HG03135 (cell line): ENCODE results near the gene TASP1.
"Not testable (repeated sequence)": the region's sequence is repeated elsewhere in the genome, so short reads cannot be mapped to it uniquely, and the experiment has no call there.

Experiments
- ATAC-seq: cut with Tn5 transposase; IDR thresholded peaks from one replicate; pipeline ENCODE4 v1.9.1; 2021; ENCODE audit warnings: mild to moderate bottlenecking, moderate library complexity; ENCODE audit not compliant: unreplicated experiment

TASP1 gene

DNA sequence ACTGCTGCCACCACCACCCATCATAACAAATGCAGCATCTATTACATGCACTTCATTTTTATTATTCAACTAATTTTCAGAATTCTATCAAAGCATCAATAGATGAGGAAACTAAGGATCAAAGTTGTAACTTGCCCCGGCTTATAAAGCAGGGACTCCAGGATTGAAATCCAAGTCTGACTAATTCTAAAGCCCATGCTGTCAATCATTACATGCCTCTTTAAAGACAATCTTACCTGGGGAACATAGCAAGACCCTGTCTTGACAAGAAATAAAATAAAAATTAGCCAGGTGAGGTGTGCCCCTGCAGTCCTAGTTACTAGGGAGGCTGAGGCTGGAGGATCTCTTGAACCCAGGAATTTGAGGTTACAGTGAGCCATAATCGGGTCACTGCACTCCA lies 235.3 kb downstream of the TASP1 start:
- ATAC-seq: no peak

GRCh38 chr20:13402986-13403385 lies 235.7 kb downstream of the TASP1 start:
- no peak for ATAC-seq

GRCh38 chr20:13402171-13402760 lies 236.5 kb downstream of the TASP1 start:
- ATAC-seq: no peak

GRCh38 chr20:13401596-13401995 lies 237.1 kb downstream of the TASP1 start:
- no peak for ATAC-seq

DNA sequence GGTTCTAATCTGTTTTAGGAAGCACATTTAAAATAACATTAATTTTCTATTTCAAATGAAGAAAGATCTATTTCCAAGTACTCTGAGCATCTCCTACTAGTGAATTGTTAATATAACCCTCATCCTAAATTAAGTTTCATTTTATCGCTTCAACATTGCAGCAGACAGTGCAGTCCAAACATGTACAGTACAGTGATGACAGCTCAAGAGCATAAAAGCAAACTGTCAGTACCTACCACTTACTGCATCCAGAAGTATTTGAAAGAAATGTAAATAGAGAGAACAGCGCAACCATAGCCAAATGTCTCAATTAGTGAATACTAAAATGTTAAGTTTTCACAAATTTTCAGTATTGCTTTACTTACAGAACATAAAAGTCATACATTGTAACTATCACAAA lies 238.3 kb downstream of the TASP1 start:
- no peak for ATAC-seq

DNA sequence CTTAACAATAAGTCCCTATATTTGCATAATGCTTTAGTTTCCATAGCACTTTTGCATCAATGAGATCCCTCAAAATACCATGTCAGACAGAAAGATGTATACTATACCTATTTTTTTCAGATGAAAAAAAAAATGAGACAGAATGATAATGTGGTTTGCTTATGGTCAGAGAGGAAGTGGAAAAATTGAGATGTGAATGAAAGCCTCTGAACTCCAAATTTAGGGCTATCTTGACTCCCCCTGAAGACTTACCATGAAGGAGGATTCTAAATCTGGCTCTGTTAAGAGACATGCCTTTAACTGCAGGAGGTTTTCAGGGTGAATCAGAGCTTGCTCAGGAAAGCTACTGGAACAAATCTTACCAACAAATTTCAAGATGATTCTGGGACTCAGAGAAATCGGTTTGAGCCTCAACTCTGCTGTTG lies 241.4 kb downstream of the TASP1 start:
- ATAC-seq: no peak

GRCh38 chr20:13396826-13397225 lies 241.9 kb downstream of the TASP1 start:
- no peak for ATAC-seq

- no peak for ATAC-seq
Measured at GRCh38 chr20:13396022-13396421, 242.7 kb downstream of the TASP1 start.

GRCh38 chr20:13395232-13395631 lies 243.5 kb downstream of the TASP1 start:
- ATAC-seq: no peak

- no peak for ATAC-seq
Measured at GRCh38 chr20:13392391-13392790, 246.3 kb downstream of the TASP1 start.

DNA sequence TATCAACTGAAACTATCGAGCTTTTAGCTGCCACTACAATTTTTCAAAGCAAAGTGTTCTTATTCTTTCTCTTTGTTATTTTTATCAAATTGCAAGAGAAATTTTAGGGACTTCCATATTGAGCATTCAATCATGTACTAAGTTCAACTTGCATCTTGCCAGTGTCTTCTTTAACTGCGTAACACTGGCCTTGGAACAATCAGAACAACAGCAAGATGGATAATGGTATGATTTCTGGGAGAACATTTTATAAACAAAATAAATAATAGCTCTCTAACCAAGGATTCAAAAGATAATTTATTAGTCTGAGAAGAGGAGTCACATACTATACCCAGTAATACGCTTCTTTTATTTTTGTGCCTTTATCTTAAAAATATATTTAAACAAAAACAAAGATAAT lies 249.6 kb downstream of the TASP1 start:
- no peak for ATAC-seq

GRCh38 chr20:13384132-13384531 lies 254.6 kb downstream of the TASP1 start:
- ATAC-seq: no peak

DNA sequence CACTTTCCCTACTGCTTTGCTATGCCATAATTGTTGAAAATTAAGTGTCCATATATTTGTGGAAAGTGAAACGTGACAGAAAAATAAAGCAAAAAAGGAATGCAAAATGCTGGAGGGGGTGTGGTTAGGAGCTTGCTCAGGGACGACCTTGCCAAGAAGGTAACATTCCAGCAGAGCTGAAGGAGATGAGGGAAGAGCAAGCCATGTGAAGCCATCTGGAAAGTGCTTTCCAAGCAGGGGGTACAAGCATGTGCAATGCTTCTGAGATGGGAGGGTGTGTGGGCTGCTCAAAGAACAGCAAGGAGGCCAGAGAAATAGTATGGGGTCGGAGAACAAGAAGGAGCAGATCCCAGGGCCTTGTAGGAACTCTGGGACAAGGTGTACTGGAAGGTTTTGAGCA lies 255.9 kb downstream of the TASP1 start:
- no peak for ATAC-seq

DNA sequence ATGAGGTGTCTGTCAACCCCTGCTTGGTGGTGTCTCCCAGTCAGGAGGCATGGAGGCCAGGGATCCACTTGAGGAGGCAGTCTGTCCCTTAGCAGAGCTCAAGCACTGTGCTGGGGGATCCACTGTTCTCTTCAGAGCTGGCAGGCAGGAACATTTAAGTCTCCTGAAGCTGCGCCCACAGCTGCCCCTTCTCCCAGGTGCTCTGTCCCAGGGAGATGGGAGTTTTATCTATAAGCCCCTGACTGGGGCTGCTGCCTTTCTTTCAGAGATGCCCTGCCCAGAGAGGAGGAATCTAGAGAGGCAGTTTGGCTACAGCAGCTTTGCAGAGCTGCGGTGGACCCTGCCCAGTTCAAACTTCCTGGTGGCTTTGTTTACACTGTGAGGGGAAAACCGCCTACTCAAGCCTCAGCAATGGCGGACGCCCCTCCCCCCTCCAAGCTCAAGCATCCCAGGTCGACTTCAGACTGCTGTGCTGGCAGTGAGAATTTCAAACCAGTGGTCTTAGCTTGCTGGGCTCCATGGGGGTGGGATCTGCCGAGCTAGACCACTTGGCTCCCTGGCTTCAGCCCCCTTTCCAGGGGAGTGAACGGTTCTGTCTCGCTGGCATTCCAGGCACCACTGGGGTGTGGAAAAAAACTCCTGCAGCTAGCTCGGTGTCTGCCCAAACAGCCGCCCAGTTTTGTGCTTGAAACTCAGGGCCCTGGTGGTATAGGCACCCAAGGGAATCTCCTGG lies 258.1 kb downstream of the TASP1 start:
- ATAC-seq: not testable (repeated sequence)

DNA sequence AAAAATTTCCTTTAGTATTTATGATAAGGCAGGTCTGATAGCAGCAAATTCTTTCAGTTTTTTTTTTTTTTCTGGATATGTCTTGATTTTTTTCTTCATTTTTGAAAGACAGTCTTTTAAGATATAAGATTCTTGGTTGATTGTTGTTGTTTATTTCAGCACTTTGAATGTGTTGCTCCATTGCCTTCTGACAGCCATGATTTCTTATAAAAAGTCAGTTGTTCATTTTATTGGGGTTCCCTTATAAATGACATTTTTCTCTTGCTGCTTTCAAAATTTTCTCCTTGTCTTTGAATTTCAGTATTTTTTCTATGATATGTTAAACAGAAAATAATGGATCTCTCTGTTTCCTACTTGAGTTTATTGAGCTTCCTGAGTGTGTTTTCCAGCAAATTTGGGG lies 265.3 kb downstream of the TASP1 start:
- ATAC-seq: no peak

DNA sequence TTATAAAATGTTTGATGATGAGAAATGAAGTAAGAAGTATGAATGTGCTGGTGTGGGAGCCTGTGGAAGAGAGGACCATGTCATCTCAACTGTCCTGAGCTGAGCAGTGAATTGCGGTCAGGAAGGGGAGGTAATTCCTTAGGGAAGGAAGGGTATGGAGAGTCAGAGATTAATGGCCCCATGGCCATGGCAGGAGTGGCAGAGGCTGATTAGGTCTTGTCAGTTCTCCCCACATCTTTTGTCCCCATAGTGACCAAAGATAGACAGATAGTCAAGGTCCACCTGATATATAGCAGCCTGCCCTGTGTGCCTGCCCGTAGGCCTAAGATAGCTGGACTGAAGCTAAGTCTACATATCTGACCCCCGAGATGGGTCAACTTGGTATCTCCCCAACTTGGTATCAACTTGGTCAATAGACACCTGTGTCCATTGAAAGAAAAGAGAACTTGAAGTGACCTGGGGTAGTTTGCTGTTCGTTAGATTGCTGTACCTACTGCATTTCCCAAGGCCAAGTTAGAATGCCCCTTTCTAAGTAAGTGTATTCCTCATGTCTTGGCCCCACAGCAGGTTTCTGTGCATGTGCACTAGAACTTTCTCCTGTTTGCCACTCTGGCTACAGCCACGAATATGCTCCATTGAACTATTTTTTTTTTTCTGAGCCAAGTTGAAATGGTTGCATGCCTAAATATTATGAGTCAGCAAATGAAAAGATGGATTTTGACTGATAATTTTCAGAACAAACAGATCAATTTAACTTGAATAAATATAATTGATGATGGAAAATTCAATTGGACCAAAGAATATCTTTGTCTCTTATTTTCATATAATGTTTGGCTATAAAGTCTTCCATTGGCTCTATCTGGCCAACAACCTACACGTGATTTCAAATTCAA lies 274.2 kb downstream of the TASP1 start:
- no peak for ATAC-seq

- no peak for ATAC-seq
Measured at GRCh38 chr20:13363473-13363872, 275.3 kb downstream of the TASP1 start.

- not testable (repeated sequence) for ATAC-seq
Measured at GRCh38 chr20:13362165-13362564, 276.6 kb downstream of the TASP1 start.

GRCh38 chr20:13358936-13359335 lies 279.8 kb downstream of the TASP1 start:
- ATAC-seq: not testable (repeated sequence)

DNA sequence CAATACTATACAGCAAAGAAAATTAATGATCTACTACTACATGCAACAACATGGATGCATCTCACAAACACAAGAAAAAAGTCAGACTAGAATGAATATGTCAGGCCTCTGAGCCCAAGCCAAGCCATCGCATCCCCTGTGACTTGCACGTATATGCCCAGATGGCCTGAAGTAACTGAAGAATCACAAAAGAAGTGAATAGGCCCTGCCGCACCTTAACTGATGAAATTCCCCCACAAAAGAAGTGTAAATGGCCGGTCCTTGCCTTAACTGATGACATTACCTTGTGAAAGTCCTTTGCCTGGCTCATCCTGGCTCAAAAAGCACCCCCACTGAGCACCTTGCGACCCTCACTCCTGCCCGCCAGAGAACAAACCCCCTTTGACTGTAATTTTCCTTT lies 280.9 kb downstream of the TASP1 start:
- ATAC-seq: not testable (repeated sequence)

DNA sequence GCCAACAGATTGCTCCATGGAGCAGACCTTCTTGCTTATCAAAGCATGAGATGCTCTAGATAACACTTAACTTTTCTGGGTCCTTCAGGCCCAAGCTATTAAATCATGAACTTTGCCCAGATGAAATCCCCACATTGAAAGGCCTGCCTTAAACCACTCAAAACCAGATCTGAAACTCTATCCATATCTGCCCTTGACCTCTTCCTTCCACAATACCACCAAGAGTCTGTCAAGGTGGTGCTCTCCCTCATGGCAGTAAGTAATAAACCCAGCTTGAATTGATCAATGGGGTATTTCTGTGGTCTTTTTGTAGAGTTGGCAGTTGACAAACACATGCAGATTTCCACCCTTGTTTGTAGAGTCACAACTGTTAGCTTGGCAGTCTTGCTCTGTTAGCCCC lies 282.1 kb downstream of the TASP1 start:
- no peak for ATAC-seq
